Motor neuron (in vitro differentiated cells): ENCODE data around the gene CLIC1. TPM values are rescaled to one million over a fixed set of nuclear protein-coding genes. Genes with fewer than 3 reads are reported as not detected.

Experiments used
- ATAC-seq, 8 experiments: fragments of 200-7000 bp; cut with Tn5 transposase; replicated peaks in 6 of 8; 2 replicates each; pipeline ENCODE4 v1.8.0; 2021; ENCODE audit warnings: mild to moderate bottlenecking in 8 of 8, moderate library complexity in 8 of 8
- H3K27ac ChIP-seq, 2 donors: fragments of 250-450 bp; sonication (Bioruptor Pico); 2 replicates each; pipeline ENCODE4 v1.9.0; 2021; ENCODE audit warnings: antibody characterized with exemption in 2 of 2, mild to moderate bottlenecking in 2 of 2, moderate library complexity in 1 of 2
- H3K4me1 ChIP-seq, 2 donors: fragments of 250-450 bp; sonication (Bioruptor Pico); replicated peaks in 1 of 2; 2 replicates each; pipeline ENCODE4 v1.6.1; 2021; ENCODE audit warnings: antibody characterized with exemption in 2 of 2, mild to moderate bottlenecking in 2 of 2, moderate library complexity in 1 of 2
- H3K4me3 ChIP-seq, 5 donors: fragments of 250-450 bp; sonication (Bioruptor Pico); 2 replicates each; pipeline ENCODE4 v1.9.0; 2021; ENCODE audit warnings: antibody characterized with exemption in 5 of 5, mild to moderate bottlenecking in 5 of 5, moderate library complexity in 4 of 5
- WGBS, 10 experiments: fragments of 450-650 bp; shearing (Covaris generic); methylation state at CpG; one replicate each; pipeline ENCODE4 v1.0.0; 2022; 5-methylcytosine and 5-hydroxymethylcytosine counted together
- in situ Hi-C, 9 experiments: fragments of 400-800 bp; cut with MboI; loops; one replicate each; pipeline ENCODE4 v1.15.0; 2021; ENCODE audit warnings: low sequenced_read_pairs in 9 of 9, low pct_unique_long_range_greater_than_20kb in 2 of 9; ENCODE audit not compliant: unreplicated experiment in 9 of 9
- total RNA-seq, 8 experiments: library from RNA; unstranded; fragments of 300-600 nt; gene quantifications; 2 replicates each; pipeline versions ENCODE4 v1.2.3 to v1.2.4, GENCODE V29; 2022

The CLIC1 gene
- total RNA-seq, 8 experiments from 2014 or later: 73.5 to 627 (median 176) TPM

DNA sequence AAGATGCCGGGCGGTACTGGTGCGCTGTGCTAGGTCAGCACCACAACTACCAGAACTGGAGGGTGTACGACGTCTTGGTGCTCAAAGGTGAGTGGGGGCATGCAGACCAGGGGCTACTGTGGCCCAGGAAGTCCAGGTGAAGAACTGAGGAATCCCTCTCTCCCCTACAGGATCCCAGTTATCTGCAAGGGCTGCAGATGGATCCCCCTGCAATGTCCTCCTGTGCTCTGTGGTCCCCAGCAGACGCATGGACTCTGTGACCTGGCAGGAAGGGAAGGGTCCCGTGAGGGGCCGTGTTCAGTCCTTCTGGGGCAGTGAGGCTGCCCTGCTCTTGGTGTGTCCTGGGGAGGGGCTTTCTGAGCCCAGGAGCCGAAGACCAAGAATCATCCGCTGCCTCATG is 28.6 kb downstream of the CLIC1 start:
- in situ Hi-C loops: no loop called here
- ATAC-seq: no peak
- no peak overlapping the region for H3K4me3 ChIP-seq
- H3K4me1 ChIP-seq: no peaks in the 10 kb centered on the region
- 68 to 83% methylated on average over 2 to 6 of the region's 10 CpGs; no CpG with 5 or more reads in 8 of the 10 experiments for WGBS, 10 experiments
- no peak overlapping the region for H3K27ac ChIP-seq

DNA sequence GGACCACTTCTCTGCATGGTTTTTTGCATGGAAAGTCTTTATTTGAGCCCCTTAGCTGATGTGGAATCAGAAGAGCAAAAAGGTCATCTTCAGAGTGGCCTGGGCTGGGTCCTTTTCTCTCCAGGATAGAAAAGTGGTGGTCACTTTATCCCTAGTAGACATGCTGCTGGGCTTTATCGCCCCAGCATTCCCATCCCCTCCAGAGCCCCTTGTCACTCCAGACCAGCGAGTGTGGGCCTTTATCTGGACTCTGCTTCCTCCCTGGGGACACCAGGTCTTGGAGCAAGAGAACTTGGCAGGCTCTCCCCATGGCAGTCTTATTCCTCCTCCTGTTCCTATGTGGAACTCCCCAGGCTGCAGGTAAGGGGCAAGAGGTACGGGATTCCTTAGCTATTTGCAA is 29.7 kb downstream of the CLIC1 start, which contains the start of gene LY6G6F:
TSS of gene LY6G6F (plus strand) at position 268 of the 400 bp plus-strand sequence. CDS start at position 309, 41 bp downstream.
- Histone ChIP-seq H3K4me3 (no peak within 1 kb of the TSS), H3K4me1 (peaks cover under 1 to 4% of the 10 kb centered on the region in 2 donors), H3K27ac (no peak within 1 kb of the TSS)
- no peak for ATAC-seq
- in situ Hi-C loops: no loop called here
- 20 to 86% (median 57%) methylated on average over 1 to 2 of the region's 3 CpGs; no CpG with 5 or more reads in 5 of the 10 experiments for WGBS, 10 experiments

DNA sequence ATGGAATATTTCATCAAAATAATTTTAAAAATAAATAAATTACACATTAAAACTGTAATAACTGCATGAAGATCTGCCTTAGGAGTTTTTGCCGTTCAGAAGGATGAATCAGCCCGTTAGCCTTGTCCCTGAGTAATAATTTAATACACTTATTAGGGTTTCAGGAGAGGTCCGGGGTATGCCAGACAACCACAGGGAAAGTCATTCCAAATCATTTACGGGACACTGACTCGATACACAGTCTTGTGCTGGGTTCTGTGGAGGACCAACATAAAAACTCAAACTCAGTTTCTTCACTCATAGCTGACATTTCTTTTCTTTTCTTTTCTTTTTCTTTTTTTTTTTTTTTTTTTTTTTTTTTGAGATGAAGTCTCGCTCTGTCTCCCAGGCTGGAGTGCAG is 30.4 kb downstream of the CLIC1 start:
- 37 to 100% (median 89%) methylated on average over 3 to 6 of the region's 6 CpGs; no CpG with 5 or more reads in 1 of the 10 experiments for WGBS, 10 experiments
- Histone ChIP-seq H3K4me3 (no peak overlapping the region), H3K27ac (no peak overlapping the region), H3K4me1 (peaks cover 8 to 10% of the 10 kb centered on the region in 2 donors)
- in situ Hi-C loops: no loop called here
- no peak for ATAC-seq

DNA sequence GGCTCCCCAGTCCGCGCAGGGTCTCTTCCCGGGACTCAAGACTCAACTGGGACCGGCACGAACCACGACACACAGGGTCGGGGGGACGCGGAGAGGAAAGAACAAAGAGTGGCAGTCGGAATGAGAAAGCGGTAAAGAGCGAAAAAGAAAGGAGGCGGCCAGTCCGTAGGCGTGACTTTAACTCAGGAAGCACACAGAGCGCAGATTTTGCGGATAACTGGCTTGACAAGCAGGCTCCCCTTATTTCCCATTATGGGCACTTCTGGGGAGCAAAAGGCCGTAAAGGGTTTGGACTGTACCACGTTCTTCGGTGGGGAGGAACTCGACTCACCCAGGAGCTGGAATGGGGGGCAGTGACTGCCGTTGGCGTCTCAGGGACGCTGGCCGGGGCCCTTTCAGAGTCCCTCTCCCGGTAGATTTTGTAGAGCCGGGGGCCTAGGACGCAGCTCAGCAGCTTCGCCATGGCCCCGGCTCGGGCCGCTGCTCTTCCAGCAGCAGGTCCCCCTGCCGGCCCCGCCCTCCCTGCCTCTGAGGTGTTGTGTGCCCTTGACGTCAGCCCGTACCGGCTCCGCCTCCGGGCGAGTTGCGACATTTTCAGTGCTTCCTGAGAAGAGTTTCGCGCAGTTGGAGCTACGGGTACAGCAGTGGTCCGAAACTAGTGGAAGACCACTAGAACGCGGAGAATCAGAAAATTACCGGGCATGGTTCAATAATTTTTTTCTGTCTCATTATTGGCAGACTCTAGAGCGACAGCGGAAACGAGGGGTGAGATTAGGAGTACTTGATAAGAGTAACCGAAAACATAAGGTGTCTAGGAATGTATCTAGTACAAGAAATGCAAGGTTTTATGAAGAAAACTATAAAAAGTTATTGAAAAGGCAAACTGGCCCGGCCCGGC is 33.3 kb downstream of the CLIC1 start, which contains the start of gene ABHD16A:
TSS of gene ABHD16A (minus strand) at position 506 of the 898 bp plus-strand sequence. CDS start at position 463, 43 bp downstream.
- Histone ChIP-seq H3K27ac (peak within 1 kb of the TSS; percentile 92 to 95), H3K4me1 (peaks cover 10% of the 10 kb centered on the region in 2 donors), H3K4me3 (peak within 1 kb of the TSS; percentile 67 to 93 (median 85))
- peak; percentile 94 to 98 (median 96) for ATAC-seq
- in situ Hi-C loops: no loop called here
- 0 to 7% (median 2%) methylated on average over 3 to 37 of the region's 54 CpGs for WGBS, 10 experiments

DNA sequence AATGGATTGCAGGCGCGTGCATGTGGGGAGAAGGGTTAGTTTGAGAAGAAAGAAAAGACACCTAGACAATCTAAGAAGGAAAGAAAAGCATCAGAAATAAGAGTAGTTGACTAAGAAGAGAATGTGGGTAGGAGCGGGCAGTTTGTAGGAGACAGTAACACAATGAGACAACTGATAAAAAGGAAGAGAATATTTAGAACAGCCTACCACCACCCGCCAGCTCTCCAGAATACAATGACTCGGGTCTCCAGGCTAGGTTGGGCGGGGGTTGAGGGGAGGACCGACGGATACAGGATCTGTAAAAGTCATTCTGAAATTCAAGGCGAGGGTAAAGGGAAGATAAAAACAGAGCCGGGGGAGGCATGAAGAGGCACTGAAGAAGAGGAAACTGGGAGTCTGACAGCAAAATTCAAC is 33.9 kb downstream of the CLIC1 start:
- peak; percentile 2 to 18 (median 6) for ATAC-seq
- WGBS, 10 experiments: 0 to 7% (median 0%) methylated on average over 4 to 10 of the region's 10 CpGs
- H3K4me3 ChIP-seq: peak overlapping the region; percentile 67 to 93 (median 85)
- in situ Hi-C loops: no loop called here
- peak overlapping the region; percentile 92 to 95 for H3K27ac ChIP-seq
- peaks cover 10% of the 10 kb centered on the region in 2 donors for H3K4me1 ChIP-seq

DNA sequence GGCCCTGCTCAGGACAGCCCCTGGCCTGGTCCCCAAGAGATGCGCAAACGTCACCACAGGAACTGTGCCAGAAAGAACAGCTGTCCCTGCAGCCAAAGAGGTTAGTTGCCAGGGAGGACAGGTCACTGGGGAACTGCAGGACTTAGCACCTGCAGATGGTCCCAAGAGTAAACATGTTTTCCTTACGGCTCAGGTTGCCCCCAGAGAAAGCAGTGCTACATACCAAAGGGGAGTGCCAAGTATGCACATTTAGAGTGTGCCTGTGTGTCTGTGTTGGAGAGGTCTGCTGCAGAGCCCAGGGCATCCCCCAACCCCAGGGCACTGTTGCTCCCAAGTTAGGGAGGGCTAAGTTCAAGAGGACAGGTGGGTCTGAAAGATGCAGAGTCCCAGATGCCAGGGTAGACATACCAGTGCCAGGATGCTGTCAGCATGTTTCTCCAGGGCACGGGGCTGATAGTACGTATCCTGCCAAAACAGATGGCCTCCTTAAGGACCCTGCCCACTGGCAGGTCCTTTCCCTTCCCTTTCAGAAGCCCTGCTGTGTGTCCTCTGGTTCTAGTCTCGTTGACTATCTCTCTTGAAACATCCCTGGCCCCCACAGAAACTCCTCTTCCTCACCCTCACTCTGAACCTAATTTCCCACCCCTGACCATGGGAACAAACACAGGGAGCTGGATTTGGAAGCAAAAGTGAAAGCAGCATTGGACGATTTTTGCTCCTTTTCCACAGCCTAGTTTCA is 34.5 kb downstream of the CLIC1 start:
- peak overlapping the region in 1 of 2 donors; percentile 95 for H3K27ac ChIP-seq
- peak in 4 of 8 experiments; percentile 3 to 31 (median 4) for ATAC-seq
- H3K4me1 ChIP-seq: peaks cover 10% of the 10 kb centered on the region in 2 donors
- in situ Hi-C loops: no loop called here
- WGBS, 10 experiments: 0 to 56% (median 10%) methylated on average over 1 to 6 of the region's 7 CpGs
- H3K4me3 ChIP-seq: peak overlapping the region; percentile 67 to 93 (median 85)

DNA sequence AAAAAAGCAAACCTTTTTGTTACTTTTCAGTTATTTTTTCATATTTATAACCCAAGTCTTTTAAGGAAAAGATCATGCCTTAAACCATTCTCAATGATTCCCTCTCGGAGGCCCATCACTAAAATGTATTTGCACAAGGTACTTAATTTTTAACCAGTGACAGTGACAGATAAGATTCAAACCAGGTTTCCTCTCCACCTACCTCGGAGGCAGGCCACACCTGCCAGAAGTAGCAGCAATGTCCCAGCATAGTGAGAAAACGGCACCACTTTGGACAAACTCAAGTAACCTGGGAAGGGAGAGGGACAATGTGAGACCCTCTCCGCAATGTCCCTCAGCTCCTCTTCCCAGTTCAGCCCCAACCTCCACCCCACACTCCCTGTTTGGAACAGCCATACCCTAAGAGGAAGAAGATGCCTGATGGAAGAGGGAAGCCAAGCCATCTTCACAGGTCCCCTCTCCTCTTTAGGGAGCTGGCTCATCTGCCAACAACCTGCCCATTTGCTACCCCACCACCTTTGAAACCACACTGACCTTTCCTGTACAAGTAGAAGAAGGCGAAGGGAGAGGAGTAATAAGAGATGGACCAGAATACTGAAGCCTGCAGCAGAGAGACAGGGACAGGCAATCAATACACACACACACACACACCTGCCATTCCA is 35.5 kb downstream of the CLIC1 start:
- no peak overlapping the region for H3K4me3 ChIP-seq
- H3K4me1 ChIP-seq: peaks cover 10% of the 10 kb centered on the region in 2 donors
- no peak overlapping the region for H3K27ac ChIP-seq
- in situ Hi-C loops: no loop called here
- ATAC-seq: no peak
- 81 to 100% (median 93%) methylated on average over 1 to 4 of the region's 5 CpGs; no CpG with 5 or more reads in 3 of the 10 experiments for WGBS, 10 experiments

DNA sequence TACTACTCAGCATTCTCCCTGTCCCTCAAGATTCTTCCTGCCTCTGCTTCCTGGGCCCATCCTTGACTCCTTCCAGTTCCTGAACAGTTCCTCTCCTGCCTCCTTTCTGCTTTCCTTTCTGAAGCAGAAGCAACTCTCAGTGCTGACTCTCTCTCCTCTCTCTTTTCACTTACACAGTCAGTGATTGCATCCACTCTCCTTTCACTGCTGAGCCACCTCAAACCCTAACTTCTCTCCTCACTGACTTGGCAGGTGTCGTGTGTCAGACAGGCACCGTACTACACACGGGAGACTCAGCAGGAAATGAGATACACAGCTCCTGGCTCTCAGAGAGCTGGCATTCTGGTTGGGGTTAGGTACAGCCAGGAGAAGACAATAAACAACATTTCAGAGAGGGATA is 38.8 kb downstream of the CLIC1 start:
- 20 to 100% (median 73%) methylated on average over 1 to 3 of the region's 3 CpGs; no CpG with 5 or more reads in 5 of the 10 experiments for WGBS, 10 experiments
- in situ Hi-C loops: loop anchor here in 1 of 9 experiments (25.0 kb wide), 1 partner anchor 265 kb away; the partner anchor contains the start of genes DXO, NELFE and SKIC2
- Histone ChIP-seq H3K27ac (no peak overlapping the region), H3K4me1 (peaks cover 10% of the 10 kb centered on the region in 2 donors), H3K4me3 (no peak overlapping the region)
- no peak for ATAC-seq

DNA sequence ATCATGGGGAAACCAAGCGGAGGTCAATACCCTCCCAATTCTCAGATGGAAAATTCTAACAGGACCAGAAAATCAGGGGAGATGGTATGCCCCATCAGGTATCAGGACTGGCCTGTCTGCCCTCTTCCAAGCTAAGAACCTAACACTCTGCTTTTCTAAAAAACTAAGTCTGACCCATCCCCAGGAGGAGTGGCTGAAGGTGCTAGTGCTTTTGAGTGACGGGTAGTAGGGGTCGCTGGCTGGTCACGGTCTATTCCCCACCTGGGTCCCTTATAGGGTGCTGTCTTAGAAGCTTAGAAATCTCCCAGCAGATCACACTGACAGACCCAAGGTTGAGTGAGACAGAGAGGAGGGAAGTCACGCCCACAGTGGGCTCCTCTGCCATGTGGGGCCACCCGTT is 42.8 kb downstream of the CLIC1 start:
- Histone ChIP-seq H3K4me1 (no peaks in the 10 kb centered on the region), H3K27ac (no peak overlapping the region), H3K4me3 (no peak overlapping the region)
- WGBS, 10 experiments: 82 to 100% (median 92%) methylated on average over 1 to 3 of the region's 6 CpGs; no CpG with 5 or more reads in 4 of the 10 experiments
- in situ Hi-C loops: loop anchor here in 1 of 9 experiments (25.0 kb wide), 1 partner anchor 269 kb away; the partner anchor contains the start of genes DXO, NELFE and SKIC2
- no peak for ATAC-seq

DNA sequence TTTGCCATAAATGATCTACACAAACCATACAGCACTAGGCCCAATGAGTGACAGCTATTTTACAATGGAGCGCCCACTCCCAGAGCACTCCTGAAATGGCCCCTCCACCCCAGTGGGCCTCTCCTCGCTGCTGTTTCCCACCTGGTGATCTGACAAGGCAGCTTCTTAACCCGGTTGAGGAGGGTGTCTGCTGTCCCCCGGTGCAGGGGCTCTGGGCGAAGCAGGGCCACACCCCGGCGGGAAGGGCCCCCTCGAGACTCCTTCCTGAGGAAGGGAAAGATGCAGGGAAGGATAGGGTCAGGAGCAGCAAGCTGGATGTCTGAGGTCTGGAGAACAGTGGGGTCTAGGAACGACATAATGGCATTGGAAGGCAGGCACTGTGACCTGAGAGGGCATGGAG is 43.4 kb downstream of the CLIC1 start:
- Histone ChIP-seq H3K4me1 (no peaks in the 10 kb centered on the region), H3K4me3 (no peak overlapping the region), H3K27ac (no peak overlapping the region)
- no peak for ATAC-seq
- WGBS, 10 experiments: 61 to 100% (median 86%) methylated on average over 1 to 7 of the region's 9 CpGs; no CpG with 5 or more reads in 1 of the 10 experiments
- in situ Hi-C loops: loop anchor here in 1 of 9 experiments (25.0 kb wide), 1 partner anchor 269 kb away; the partner anchor contains the start of genes DXO, NELFE and SKIC2

DNA sequence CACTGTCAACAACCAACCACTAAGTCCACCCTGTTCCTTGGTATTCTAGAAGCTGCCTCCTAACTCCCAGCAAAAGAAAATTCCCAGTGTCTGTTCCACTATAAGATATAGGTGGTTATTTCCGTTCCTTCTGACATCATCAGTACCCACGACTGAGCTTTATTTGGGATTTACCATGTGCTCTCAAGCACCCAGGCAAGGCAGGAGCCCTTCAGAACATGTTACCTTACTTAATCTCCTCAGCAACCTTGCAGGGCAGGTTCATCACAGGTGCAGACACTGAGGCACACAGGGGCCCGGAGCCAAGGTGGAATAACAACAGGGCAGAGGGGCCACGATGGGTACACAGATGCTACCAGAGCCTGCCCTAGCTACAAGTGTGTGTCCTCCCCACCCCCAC is 44.0 kb downstream of the CLIC1 start:
- WGBS, 10 experiments: 73 to 100% (median 90%) methylated on average over 1 to 3 of the region's 4 CpGs; no CpG with 5 or more reads in 2 of the 10 experiments
- H3K4me1 ChIP-seq: no peaks in the 10 kb centered on the region
- in situ Hi-C loops: loop anchor here in 1 of 9 experiments (25.0 kb wide), 1 partner anchor 270 kb away; the partner anchor contains the start of genes DXO, NELFE and SKIC2

DNA sequence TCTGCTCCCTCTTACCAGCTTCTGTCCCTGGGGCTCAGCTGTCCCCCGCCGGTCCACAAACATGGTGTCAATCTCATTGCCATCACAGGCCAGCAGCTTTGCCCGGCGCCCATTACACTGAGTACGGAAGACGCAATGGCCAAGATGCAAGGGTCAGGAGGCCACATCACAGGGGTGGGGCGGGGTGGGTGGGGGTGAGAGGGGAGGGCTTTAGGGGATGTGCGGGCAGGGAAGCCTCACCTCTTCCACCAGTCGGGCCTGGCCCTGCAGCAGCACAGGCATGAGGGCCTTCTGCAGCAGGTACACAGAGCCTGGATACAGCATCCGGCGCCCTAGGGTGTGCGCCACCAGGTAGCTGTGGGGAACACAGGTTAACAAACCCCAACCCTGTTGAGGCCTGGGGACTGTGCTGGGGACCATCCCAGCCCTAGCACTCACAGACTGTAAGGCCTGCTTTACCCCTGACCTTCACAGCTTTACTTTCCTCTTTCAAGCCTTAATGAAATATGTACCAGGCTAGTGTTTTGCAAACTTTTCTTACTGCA is 44.7 kb downstream of the CLIC1 start:
- in situ Hi-C loops: loop anchor here in 1 of 9 experiments (25.0 kb wide), 1 partner anchor 271 kb away; the partner anchor contains the start of genes DXO, NELFE and SKIC2
- 100% methylated on average over 1 to 3 of the region's 12 CpGs; no CpG with 5 or more reads in 8 of the 10 experiments for WGBS, 10 experiments
- Histone ChIP-seq H3K4me3 (no peak overlapping the region), H3K4me1 (no peaks in the 10 kb centered on the region), H3K27ac (no peak overlapping the region)
- no peak for ATAC-seq

More for the DNA sequence above, 44.0 kb downstream of the CLIC1 start:
- no peak for ATAC-seq
- no peak overlapping the region for H3K4me3 ChIP-seq
- no peak overlapping the region for H3K27ac ChIP-seq
